ENCODE measurements around the gene CADM4.

The CADM4 gene

GRCh38 chr19:43575955-43576878 lies 63.4 kb downstream of the CADM4 start:
- DNase-seq (ENCODE audit: extremely low read depth, low read depth), result no peak
- TF ChIP-seq, protein P1, sequence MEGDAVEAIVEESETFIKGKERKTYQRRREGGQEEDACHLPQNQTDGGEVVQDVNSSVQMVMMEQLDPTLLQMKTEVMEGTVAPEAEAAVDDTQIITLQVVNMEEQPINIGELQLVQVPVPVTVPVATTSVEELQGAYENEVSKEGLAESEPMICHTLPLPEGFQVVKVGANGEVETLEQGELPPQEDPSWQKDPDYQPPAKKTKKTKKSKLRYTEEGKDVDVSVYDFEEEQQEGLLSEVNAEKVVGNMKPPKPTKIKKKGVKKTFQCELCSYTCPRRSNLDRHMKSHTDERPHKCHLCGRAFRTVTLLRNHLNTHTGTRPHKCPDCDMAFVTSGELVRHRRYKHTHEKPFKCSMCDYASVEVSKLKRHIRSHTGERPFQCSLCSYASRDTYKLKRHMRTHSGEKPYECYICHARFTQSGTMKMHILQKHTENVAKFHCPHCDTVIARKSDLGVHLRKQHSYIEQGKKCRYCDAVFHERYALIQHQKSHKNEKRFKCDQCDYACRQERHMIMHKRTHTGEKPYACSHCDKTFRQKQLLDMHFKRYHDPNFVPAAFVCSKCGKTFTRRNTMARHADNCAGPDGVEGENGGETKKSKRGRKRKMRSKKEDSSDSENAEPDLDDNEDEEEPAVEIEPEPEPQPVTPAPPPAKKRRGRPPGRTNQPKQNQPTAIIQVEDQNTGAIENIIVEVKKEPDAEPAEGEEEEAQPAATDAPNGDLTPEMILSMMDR (IDR thresholded peaks at IDR 0.05; ENCODE audit: low read depth, low read length), result no peak

DNA sequence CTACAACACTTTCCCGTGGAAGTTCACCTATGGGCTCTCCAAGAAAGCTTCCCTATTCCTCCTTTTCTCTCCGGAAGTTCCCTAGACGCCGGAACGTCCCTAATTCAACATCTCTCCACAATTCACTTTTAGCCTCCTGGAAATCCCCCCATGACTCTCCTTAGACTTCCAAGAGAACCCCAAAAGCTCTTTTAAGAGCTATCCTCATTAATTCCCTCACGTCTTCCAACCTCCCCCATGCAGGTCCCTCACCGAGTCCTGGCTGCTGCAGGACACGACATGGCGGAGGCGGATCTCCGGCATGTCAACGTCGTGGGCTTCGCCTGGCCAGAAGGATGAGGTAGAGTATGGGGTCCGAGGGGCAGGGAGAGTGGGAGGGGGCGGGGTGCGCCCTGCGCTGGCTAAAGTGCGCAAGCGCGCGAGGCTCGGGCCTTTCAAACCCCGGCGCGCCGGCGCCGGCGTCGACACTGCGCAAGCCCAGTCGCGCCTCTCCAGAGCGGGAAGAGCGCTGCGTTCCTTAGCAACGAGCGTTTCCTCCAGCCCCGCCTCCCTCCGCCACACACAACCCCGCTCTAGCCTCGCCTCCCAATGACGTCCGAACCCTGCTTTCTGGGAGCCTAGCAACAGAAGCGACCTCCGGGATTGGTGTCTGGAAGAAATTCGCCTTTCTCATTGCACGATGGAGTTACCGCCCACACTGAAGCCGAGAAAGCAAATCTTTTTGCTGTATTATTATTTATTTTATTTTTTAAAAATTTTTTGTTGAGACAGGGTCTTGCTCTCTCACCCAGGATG lies 64.3 kb downstream of the CADM4 start, which contains the start of the genes PINLYP and XRCC1:
PINLYP (plus strand) TSS at position 646 of the 795 bp plus-strand sequence. CDS start 1,391 bp downstream, outside the sequence.
XRCC1 (minus strand) TSS at position 372 of the 795 bp plus-strand sequence; CDS start at position 303, 69 bp downstream.
- TF ChIP-seq, protein P1 (IDR thresholded peaks at IDR 0.05; ENCODE audit: low read depth, low read length), result no peak
- peak; percentile 95 for DNase-seq (ENCODE audit: extremely low read depth, low read depth)

DNA sequence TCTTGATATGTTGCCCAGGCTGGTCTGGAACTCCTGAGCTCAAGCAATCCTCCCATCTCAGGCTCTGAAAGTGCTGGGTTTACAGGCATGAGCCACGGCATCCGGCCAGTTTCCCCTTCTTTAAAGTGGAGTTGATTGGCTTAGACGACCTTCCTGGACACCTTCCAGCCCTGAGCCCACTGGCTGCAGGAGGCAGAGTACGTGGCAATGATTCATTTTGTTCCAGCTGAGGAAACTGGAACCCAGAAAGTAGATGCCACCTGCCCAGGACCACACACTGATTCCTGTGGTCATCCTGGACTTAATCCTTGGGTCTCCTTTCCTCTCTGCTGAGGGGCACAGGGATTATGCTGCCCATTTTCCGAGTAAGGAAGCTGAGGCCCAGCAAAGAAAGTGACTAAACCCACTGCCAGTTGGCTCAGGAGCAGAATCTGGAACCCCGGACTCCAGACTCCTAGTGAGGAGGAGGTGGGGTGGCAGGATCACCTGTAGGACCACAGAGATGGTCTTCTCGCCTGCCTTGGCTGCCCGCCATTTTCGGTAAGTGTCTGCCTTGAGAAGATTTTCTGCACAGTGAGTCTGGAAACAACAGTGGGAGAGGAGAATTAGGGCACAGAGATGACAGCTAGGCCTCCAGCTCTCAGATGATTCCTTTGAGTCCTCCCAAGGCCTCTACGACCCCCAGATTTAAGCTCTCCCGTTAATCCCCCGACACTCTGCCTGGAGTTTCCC lies 65.1 kb downstream of the CADM4 start:
- TF ChIP-seq, protein P1 (IDR thresholded peaks at IDR 0.05; ENCODE audit: low read depth, low read length), result no peak
- DNase-seq (ENCODE audit: extremely low read depth, low read depth), result no peak
